ENCODE measurements around the gene KCTD15.

The KCTD15 gene

GRCh38 chr19:33797802-33798671 is 1.4 kb downstream of the KCTD15 start:
- DNase-seq (ENCODE audit: low read depth, low spot score) = peak; percentile 71

- peak; percentile 46 for DNase-seq (ENCODE audit: low read depth, low spot score)
These were observed 2.0 kb downstream of the KCTD15 start for GRCh38 chr19:33798681-33799111.

- DNase-seq (ENCODE audit: low read depth, low spot score) = no peak
These were observed 2.8 kb downstream of the KCTD15 start for GRCh38 chr19:33799476-33799875.

GRCh38 chr19:33800012-33800680 is 3.5 kb downstream of the KCTD15 start:
- no peak for DNase-seq (ENCODE audit: low read depth, low spot score)

GRCh38 chr19:33801411-33801810 is 4.7 kb downstream of the KCTD15 start:
- DNase-seq (ENCODE audit: low read depth, low spot score) = no peak

- no peak for DNase-seq (ENCODE audit: low read depth, low spot score)
These were observed 5.3 kb downstream of the KCTD15 start for GRCh38 chr19:33802001-33802400.

GRCh38 chr19:33802801-33803200 is 6.1 kb downstream of the KCTD15 start:
- DNase-seq (ENCODE audit: low read depth, low spot score) = no peak

GRCh38 chr19:33803383-33803782 is 6.7 kb downstream of the KCTD15 start:
- DNase-seq (ENCODE audit: low read depth, low spot score) = no peak

- DNase-seq (ENCODE audit: low read depth, low spot score) = peak; percentile 81
These were observed 7.5 kb downstream of the KCTD15 start for GRCh38 chr19:33804021-33804799.

GRCh38 chr19:33805313-33805712 is 8.6 kb downstream of the KCTD15 start:
- DNase-seq (ENCODE audit: low read depth, low spot score) = no peak

- DNase-seq (ENCODE audit: low read depth, low spot score) = no peak
These were observed 9.3 kb downstream of the KCTD15 start for GRCh38 chr19:33805840-33806433.

GRCh38 chr19:33806434-33806881 is 9.8 kb downstream of the KCTD15 start:
- DNase-seq (ENCODE audit: low read depth, low spot score) = no peak

GRCh38 chr19:33808399-33808798 is 11.7 kb downstream of the KCTD15 start:
- DNase-seq (ENCODE audit: low read depth, low spot score) = no peak

GRCh38 chr19:33809960-33810359 is 13.3 kb downstream of the KCTD15 start:
- no peak for DNase-seq (ENCODE audit: low read depth, low spot score)

- DNase-seq (ENCODE audit: low read depth, low spot score) = no peak
These were observed 14.2 kb downstream of the KCTD15 start for GRCh38 chr19:33810821-33811220.

GRCh38 chr19:33811246-33811645 is 14.6 kb downstream of the KCTD15 start:
- no peak for DNase-seq (ENCODE audit: low read depth, low spot score)

GRCh38 chr19:33811736-33812387 is 15.2 kb downstream of the KCTD15 start:
- DNase-seq (ENCODE audit: low read depth, low spot score) = peak; percentile 27

- no peak for DNase-seq (ENCODE audit: low read depth, low spot score)
These were observed 16.0 kb downstream of the KCTD15 start for GRCh38 chr19:33812388-33813330.

GRCh38 chr19:33813391-33814101 is 16.9 kb downstream of the KCTD15 start:
- DNase-seq (ENCODE audit: low read depth, low spot score) = no peak
